C4-2B (cell line): Measurements from ENCODE around the gene UAP1L1.

Experiments
- CTCF ChIP-seq: fragments of 450-650 bp; conservative IDR thresholded peaks from 2 replicates; pipeline ENCODE4 v1.5.1; 2017; ENCODE audit warnings: mild to moderate bottlenecking
- ZFX ChIP-seq: fragments of 450-650 bp; IDR thresholded peaks from 2 replicates; pipeline ENCODE4 v1.6.1; 2017

GRCh38 chr9:137117269-137117731 lies 40.0 kb downstream of the UAP1L1 start:
- TF ChIP-seq CTCF (no peak), ZFX (no peak)
